GM23338 (cell line): ENCODE results near the gene MEGF8. TPM values are rescaled to one million over a fixed set of nuclear protein-coding genes. Genes with fewer than 3 reads are reported as not detected.

Source experiments
- ATAC-seq: fragments of 200-7000 bp; cut with Tn5 transposase; 3 replicates; pipeline ENCODE4 v1.9.1; 2020
- DNase-seq: peaks from one replicate; pipeline ENCODE4 v3.0.0-alpha.2; 2015; ENCODE audit warnings: low spot score
- H2AFZ ChIP-seq: fragments of 200-600 bp; sonication (generic); 2 replicates; pipeline ENCODE4 v1.8.0; 2016; ENCODE audit warnings: antibody characterized with exemption, mild to moderate bottlenecking, moderate library complexity
- H3F3A ChIP-seq: fragments of 200-600 bp; sonication (generic); replicated peaks from 2 replicates; pipeline ENCODE4 v1.8.0; 2017; ENCODE audit warnings: antibody characterized with exemption, mixed run types, low read depth
- H3K27ac ChIP-seq: fragments of 200-600 bp; sonication (generic); 2 replicates; pipeline ENCODE4 v1.6.1; 2016; ENCODE audit warnings: low read depth
- H3K27me3 ChIP-seq: fragments of 200-600 bp; sonication (generic); 2 replicates; pipeline ENCODE4 v1.8.0; 2016; ENCODE audit warnings: mild to moderate bottlenecking, mixed run types, moderate library complexity; ENCODE audit not compliant: insufficient read depth
- H3K36me3 ChIP-seq: fragments of 200-600 bp; sonication (generic); 2 replicates; pipeline ENCODE4 v1.8.0; 2016; ENCODE audit warnings: mild to moderate bottlenecking; ENCODE audit not compliant: insufficient read depth
- H3K4me1 ChIP-seq: fragments of 200-600 bp; sonication (generic); 2 replicates; pipeline ENCODE4 v1.8.0; 2016; ENCODE audit warnings: mild to moderate bottlenecking, moderate library complexity; ENCODE audit not compliant: insufficient read depth
- H3K4me2 ChIP-seq: fragments of 200-600 bp; sonication (generic); 2 replicates; pipeline ENCODE4 v1.7.1; 2017; ENCODE audit warnings: mixed run types
- H3K4me3 ChIP-seq: fragments of 200-600 bp; sonication (generic); 2 replicates; pipeline ENCODE4 v1.6.1; 2016; ENCODE audit warnings: mixed run types
- H3K79me2 ChIP-seq: fragments of 200-600 bp; sonication (generic); replicated peaks from 2 replicates; pipeline ENCODE4 v1.8.0; 2017; ENCODE audit warnings: mild to moderate bottlenecking; ENCODE audit not compliant: insufficient read depth
- H3K9me2 ChIP-seq: fragments of 200-600 bp; sonication (generic); 2 replicates; pipeline ENCODE4 v1.8.0; 2017; ENCODE audit not compliant: insufficient read depth
- H4K20me1 ChIP-seq: fragments of 200-600 bp; sonication (generic); replicated peaks from 2 replicates; pipeline ENCODE4 v1.8.0; 2017; ENCODE audit warnings: mild to moderate bottlenecking; ENCODE audit not compliant: insufficient read depth
- H3K27ac Mint-ChIP-seq: 2 replicates; pipeline ENCODE4 v1.8.0; 2020; ENCODE audit warnings: inconsistent platforms, mild to moderate bottlenecking, moderate library complexity, mixed read lengths
- H3K27me3 Mint-ChIP-seq: 3 replicates; pipeline ENCODE4 v1.8.0; 2022; ENCODE audit warnings: low read depth, mild to moderate bottlenecking, moderate library complexity, mixed read lengths, inconsistent platforms; ENCODE audit not compliant: insufficient read depth, poor library complexity
- H3K36me3 Mint-ChIP-seq: 3 replicates; pipeline ENCODE4 v1.8.0; 2021; ENCODE audit warnings: low read depth, mild to moderate bottlenecking, inconsistent platforms, moderate library complexity, mixed read lengths
- H3K4me1 Mint-ChIP-seq: 3 replicates; pipeline ENCODE4 v1.8.0; 2020; ENCODE audit warnings: mild to moderate bottlenecking, inconsistent platforms, mixed read lengths
- H3K4me3 Mint-ChIP-seq: 3 replicates; pipeline ENCODE4 v1.8.0; 2021; ENCODE audit warnings: moderate library complexity, mild to moderate bottlenecking, inconsistent platforms, mixed read lengths
- H3K9me3 Mint-ChIP-seq: 3 replicates; pipeline ENCODE4 v1.8.0; 2020; ENCODE audit warnings: moderate library complexity, mild to moderate bottlenecking, inconsistent platforms, mixed read lengths
- ETS1 ChIP-seq: IDR thresholded peaks from 2 replicates; pipeline ENCODE4 v1.6.1; 2016; ENCODE audit warnings: antibody characterized with exemption
- EZH2 ChIP-seq: fragments of 200-600 bp; sonication (generic); IDR thresholded peaks from one replicate; pipeline ENCODE4 v1.8.0; 2017; ENCODE audit warnings: antibody characterized with exemption, mild to moderate bottlenecking, low read depth; ENCODE audit not compliant: unreplicated experiment
- EZH2phosphoT487 ChIP-seq: fragments of 200-600 bp; sonication (generic); IDR thresholded peaks from one replicate; pipeline ENCODE4 v1.8.1; 2018; ENCODE audit warnings: antibody characterized with exemption; ENCODE audit not compliant: unreplicated experiment
- JUNB ChIP-seq: IDR thresholded peaks from one replicate; pipeline ENCODE4 v1.6.1; 2016; ENCODE audit warnings: antibody characterized with exemption; ENCODE audit not compliant: unreplicated experiment
- NANOG ChIP-seq: IDR thresholded peaks from 2 replicates; pipeline ENCODE4 v1.6.1; 2016; ENCODE audit warnings: antibody characterized with exemption, borderline replicate concordance
- POLR2AphosphoS5 ChIP-seq: IDR thresholded peaks from 2 replicates; pipeline ENCODE4 v1.6.1; 2016; ENCODE audit warnings: antibody characterized with exemption, low read depth
- REST ChIP-seq: IDR thresholded peaks from one replicate; pipeline ENCODE4 v1.6.1; 2018; ENCODE audit warnings: antibody characterized with exemption; ENCODE audit not compliant: unreplicated experiment
- STAT1 ChIP-seq: IDR thresholded peaks from one replicate; pipeline ENCODE4 v1.6.1; 2016; ENCODE audit warnings: antibody characterized with exemption; ENCODE audit not compliant: unreplicated experiment
- ZNF331 ChIP-seq: fragments of 250-450 bp; sonication (Bioruptor Pico); IDR thresholded peaks from 2 replicates; pipeline ENCODE4 v1.5.0; 2020; ENCODE audit warnings: low read depth, mild to moderate bottlenecking, moderate library complexity
- ZNF462 ChIP-seq: fragments of 250-450 bp; sonication (Bioruptor Pico); IDR thresholded peaks from 2 replicates; pipeline ENCODE4 v1.5.0; 2020; ENCODE audit warnings: mild to moderate bottlenecking, moderate library complexity
- polyA plus RNA-seq: library from polyadenylated mRNA; unstranded; fragments of >200 nt; fragmentation: Nextera tagmentation; extraction: Ambion mirVana; gene quantifications from 2 replicates; pipeline ENCODE4 v1.2.1, GENCODE V29; 2016
- total RNA-seq: library from RNA; depleted of rRNA; stranded (reverse); fragments of >200 nt; shearing (Covaris generic); gene quantifications from 2 replicates; pipeline ENCODE4 v1.2.3, GENCODE V29; 2014

Gene MEGF8
- total and polyA plus RNA-seq, 2 experiments from 2014 or later, result 6.2 to 40.5 TPM

- H3K79me2 ChIP-seq, result no peaks in the 10 kb centered on the region; the same call in 1 of the 2 replicates
These were observed 49.2 kb upstream of the MEGF8 start for GRCh38 chr19:42276284-42276683.

More at GRCh38 chr19:42276284-42276683, 49.2 kb upstream of the MEGF8 start:
- Mint-ChIP-seq H3K36me3 (peaks cover 11% of the 10 kb centered on the region; the same call in 2 of the 3 replicates), H3K4me3 (no peak overlapping the region), H3K4me1 (peaks cover 17% of the 10 kb centered on the region), H3K27me3 (peaks cover 7% of the 10 kb centered on the region), H3K9me3 (no peaks in the 10 kb centered on the region; the same call in 2 of the 3 replicates), H3K27ac (no peak overlapping the region)
- H3K27me3 ChIP-seq, result no peaks in the 10 kb centered on the region
- H3K4me3 ChIP-seq, result no peak overlapping the region
- peaks cover 5% of the 10 kb centered on the region; the same call in 1 of the 2 replicates for H3F3A ChIP-seq
- ATAC-seq (no peak), DNase-seq (no peak)
- no peak overlapping the region for H3K27ac ChIP-seq
- no peak overlapping the region for H2AFZ ChIP-seq
- TF ChIP-seq STAT1 (no peak), NANOG (no peak), POLR2AphosphoS5 (no peak), ZNF331 (CRISPR knock-in tag) (no peak), EZH2 (no peak), EZH2phosphoT487 (no peak), ETS1 (no peak), REST (no peak), JUNB (no peak), ZNF462 (CRISPR knock-in tag) (no peak)
- no peaks in the 10 kb centered on the region for H3K36me3 ChIP-seq
- H3K4me2 ChIP-seq, result no peak overlapping the region
- H3K9me2 ChIP-seq, result no peaks in the 10 kb centered on the region
- H3K4me1 ChIP-seq, result peaks cover 7% of the 10 kb centered on the region; the same call in 1 of the 2 replicates
- H4K20me1 ChIP-seq, result 0 out of 2 replicates have a peak, but pooled peaks cover 3% of the 10 kb centered on the region
